ENCODE results near the gene FHIT.
A peak's percentile ranks its signal among the peaks of the same experiment; 100 is the strongest.
"Not testable (repeated sequence)": the region's sequence is repeated elsewhere in the genome, so short reads cannot be mapped to it uniquely, and the experiment has no call there.

Gene FHIT

GRCh38 chr3:59979542-59979941, 1271.7 kb downstream of the FHIT start:
- no peak for DNase-seq

DNA sequence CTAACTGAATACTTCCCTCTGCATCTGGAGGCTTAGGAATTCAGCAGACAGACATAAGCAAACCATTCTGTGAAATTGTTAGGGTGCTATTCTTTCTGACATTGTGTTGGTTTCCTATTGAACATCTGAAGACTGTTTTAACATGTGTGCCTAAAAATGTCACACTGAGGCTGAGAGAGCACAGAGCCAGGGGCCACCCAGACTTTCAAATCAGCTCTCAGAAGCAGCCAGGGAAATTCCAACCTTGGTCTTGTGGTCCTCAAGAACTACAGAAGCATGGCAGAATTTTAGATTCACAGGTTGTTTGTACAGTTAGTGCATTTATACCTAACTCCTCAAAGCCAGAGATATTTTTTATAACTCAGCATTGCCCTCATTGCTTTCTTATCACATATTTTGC, 1272.3 kb downstream of the FHIT start:
- no peak for DNase-seq

DNA sequence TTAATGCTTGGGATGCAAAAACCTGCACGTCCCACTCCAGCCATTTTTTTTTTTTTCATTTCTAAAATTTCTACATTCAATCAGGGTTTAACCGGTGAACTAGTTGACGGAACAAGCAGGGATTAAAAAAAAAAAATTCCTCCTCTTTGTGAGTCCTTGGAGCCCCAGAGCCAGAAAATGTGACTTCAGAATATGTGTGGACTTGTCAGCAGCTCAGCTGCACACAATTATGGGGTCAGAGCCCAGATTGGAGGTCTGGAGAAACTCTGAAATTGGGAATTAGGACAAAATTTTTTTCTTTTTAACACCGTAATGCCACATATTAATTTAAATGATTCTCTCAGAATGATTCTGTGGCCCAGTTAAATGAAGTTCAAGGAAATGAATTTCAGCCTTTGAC, 1280.5 kb downstream of the FHIT start:
- DNase-seq: no peak

DNA sequence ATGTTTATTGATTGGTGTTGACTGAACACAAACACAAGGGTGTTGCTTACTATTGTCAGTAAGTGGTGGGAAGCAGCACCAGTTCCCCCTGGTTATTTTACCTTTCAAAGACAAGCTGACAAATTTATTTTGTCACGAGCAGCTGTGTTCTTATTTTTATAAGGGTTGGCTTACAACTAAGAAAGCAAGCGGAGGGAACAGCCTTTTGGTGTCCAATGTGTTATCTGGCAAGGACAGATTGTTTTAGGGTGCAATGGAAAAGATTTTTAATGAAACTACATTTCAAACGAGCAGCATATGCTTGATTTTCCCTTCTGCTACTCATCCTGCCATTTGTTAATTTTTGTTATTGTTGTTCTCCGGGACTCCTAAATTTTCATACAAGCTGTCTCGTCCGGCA, 1280.9 kb downstream of the FHIT start:
- no peak for DNase-seq

- DNase-seq: peak in 3 of 56 donors; percentile 1 to 3 (median 1)
These were observed 1282.7 kb downstream of the FHIT start for GRCh38 chr3:59968513-59969045.

DNA sequence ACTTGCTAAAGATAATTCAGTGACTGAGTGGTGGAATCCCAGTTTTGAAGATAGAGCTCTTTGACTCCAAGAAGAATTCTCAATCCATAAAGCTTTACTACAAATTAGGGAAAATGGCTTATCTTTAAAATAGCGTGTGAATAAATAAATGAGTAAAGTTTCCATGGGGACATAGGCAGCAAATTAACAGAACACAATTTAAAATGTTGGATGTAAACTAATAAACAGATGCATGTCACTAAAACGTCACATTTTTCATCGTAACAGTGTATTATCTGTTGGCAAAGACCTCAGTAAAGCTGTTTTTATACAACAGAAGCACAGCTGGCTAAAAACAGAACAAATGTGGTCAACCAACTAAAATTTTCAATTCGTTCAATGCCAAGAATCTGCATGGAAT, 1287.6 kb downstream of the FHIT start:
- DNase-seq: no peak

DNA sequence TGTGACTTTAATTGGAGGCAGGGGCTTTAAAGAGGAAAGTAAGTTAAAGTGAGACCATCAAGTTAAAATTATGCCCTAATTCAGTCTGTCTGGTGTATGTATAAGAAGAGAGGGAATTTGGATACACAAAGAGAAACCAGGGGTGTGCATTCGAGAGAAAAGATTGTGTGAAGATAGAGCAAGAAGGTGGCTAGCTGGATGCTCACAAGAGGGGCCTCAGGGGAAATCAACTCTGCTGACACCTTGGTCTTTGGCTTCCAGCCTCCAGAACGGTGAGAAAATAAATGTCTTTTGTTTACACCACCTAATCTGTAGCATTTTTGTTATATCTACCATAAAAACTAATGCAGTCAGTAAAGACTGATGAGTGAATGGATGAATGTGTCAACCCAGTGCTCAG, 1294.1 kb downstream of the FHIT start:
- DNase-seq: no peak

DNA sequence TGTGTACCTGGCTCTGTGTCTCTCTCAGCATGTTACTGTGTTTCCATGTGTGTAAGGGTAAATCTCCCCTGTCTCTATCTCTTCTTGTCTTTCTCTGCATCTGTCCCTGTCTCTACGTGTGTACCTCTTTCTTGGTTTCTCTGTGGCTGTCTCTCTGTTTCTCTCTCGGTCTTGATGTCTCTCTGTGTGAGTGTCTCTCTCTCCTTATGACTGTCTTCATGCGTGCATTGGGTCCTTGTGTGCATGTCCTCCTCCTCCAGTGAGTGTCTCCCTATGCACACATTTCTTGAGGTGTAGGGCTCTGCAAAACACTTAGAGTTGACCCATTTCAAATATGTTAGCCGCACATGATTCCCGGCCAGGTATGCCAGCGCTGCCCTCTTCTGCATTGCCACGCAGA, 1298.1 kb downstream of the FHIT start:
- DNase-seq: no peak

GRCh38 chr3:59949311-59949710, 1301.9 kb downstream of the FHIT start:
- no peak for DNase-seq

GRCh38 chr3:59946401-59946800, 1304.9 kb downstream of the FHIT start:
- DNase-seq: no peak

- DNase-seq: no peak
These were observed 1310.5 kb downstream of the FHIT start for GRCh38 chr3:59940718-59941117.

- DNase-seq: no peak
These were observed 1311.3 kb downstream of the FHIT start for GRCh38 chr3:59939826-59940426.

- DNase-seq: no peak
These were observed 1312.4 kb downstream of the FHIT start for GRCh38 chr3:59938828-59939227.

DNA sequence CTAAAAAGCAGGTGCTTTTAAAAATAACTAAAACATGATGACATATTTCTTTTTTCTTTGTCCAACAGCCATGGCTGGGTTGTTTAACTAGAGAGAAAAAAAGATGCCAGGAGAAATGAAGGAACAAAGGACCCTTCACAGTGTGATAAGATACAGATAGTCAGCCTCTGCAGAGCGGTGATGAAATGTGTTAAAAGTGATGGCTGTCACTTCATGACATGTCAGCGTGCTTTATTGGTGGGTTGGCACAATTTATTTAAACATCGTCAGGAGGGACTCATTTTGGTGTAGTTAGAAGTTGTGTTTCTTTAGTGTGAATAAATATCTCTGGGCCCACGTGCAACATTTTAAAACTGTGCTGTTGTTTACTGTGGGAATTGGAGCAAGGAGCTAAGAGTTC, 1314.1 kb downstream of the FHIT start:
- DNase-seq: no peak

- no peak for DNase-seq
These were observed 1314.8 kb downstream of the FHIT start for GRCh38 chr3:59936472-59936871.

DNA sequence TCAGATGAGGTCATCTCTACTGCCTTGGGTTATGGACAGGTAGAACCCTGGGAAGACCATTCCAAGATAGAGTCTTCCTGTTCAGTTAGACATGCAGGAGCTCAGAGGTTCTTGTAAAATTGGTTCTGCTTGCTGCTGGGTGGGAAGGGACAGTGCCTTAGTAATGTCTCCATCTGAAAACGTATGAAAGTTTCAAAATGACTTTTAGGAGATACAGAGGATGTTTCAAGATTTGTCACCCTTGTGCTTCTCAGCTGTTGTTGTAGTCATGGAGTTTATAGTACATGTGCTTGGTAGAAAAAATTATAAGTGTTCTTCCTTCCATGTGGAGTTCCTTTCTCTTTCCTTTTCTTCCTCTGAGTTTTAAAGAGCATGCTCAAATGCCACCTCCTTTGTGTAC, 1316.2 kb downstream of the FHIT start:
- DNase-seq: no peak

- not testable (repeated sequence) for DNase-seq
These were observed 1316.7 kb downstream of the FHIT start for GRCh38 chr3:59934560-59934959.

DNA sequence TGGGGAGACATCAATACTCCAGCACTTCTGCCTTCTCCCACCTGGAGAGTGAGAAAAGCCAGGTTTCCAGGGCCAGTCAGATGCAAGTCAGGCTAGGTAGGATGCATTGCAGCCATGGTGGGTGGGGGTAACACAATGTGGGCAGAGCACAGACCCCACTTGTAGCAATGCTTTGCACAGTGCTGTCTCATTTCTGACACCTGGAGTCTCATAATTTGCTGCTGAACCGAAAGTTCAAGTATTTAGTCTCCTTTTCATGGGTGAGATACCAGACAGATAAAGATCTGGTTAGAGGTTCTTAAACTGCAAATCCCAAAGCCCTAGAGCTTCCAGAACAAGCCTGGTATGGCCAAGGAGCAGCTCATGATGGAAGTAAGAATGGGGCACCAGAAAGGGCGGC, 1321.1 kb downstream of the FHIT start:
- DNase-seq: no peak

DNA sequence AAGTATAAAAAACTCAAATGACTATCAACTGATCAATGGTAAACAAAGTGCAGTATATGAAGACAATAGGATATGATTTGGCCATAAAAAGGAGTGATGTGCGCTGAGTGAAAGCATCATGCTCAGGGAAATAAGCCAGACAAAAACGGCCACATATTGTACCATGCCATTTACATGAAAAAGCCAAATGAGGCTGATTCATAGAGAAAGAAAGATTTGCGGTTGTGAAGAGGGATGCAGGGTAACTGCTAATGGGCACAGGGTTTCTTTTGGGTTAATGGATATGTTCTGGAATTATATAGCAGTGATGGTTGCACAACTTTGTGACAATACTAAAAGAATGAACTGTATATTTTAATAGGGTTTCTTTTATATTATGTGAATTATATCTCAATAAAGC, 1324.2 kb downstream of the FHIT start:
- DNase-seq: no peak

GRCh38 chr3:59925946-59926345, 1325.3 kb downstream of the FHIT start:
- DNase-seq: no peak

DNA sequence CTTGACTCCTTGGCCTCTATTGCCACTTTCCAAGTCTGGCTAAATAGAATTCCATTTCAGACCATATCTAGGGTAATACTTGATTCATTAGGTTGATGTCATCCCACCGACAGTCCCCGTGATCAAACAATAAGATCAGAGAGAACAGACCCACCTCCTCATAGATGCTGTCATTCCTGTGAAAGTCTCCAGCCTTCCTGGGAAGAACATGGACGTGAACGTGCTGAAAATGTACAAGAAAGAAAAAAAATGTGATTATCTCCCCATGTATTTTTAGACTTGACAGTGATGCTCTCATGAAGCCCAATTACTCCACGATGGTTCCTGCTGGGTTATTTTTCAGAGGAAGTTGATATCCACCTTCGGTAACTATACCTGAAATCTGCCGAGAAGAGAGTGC, 1329.1 kb downstream of the FHIT start:
- no peak for DNase-seq

DNA sequence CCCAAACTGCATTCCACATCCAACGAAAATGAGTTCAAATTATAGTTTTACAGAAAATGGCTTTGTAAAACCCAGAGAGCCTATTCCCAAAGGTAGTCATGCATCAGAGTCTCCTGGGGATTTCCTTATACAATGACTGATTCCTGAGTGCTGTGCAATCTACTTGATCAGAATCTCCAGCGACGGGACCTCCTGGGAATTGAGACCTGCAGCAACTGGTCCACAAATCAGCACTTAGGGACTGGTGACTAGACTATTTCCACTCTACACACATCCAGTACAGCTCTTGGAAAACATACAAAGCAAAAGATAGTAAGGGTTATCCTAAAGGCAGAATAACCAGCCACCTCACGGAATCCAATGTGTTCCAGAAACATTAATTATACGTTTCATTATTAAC, 1330.4 kb downstream of the FHIT start:
- no peak for DNase-seq

DNA sequence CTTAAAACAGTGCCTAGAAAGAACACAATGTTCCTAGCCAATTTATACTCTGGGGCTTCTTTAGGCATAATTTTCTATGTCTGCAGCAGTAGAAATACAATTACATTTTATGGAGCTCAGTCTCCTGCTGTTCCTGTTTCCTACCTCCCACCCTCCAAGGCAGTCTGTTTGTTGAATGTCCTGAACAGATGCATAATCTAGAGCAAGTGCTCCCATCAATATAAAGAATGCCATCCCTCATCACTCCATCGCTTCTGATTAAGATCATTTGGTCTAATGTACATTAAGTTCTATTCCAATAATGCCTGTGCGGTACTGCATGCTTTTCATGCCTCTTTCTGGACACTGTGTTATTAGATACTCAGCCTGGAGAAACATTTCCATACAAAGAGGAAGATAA, 1331.7 kb downstream of the FHIT start:
- DNase-seq: no peak

- DNase-seq: no peak
These were observed 1337.0 kb downstream of the FHIT start for GRCh38 chr3:59914251-59914650.
